Measurements from ENCODE around the gene RIPOR2.

The RIPOR2 gene

DNA sequence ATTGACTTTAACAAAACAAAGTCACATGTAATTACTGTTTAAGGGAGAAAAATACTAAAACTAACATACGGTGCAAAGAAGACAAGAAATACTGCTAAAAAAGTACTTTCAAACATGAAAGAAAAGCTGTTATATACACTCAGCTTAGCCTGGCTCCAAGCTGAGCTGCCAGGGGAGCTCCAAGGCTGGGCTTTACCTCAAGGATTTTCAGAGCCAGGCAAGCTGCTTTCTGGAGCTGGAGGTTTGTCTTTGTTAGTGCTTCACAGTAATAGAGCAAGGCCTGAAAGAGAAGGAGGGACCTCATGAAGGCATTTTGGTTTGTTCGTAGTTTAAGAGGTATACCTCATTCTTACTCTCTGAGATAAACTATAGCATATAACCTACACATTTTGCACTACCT is 117.4 kb downstream of the RIPOR2 start:
- Histone ChIP-seq H3K4me3 (ENCODE audit: low read depth, low read length) (no peak overlapping the region), H3K27me3 (no peaks in the 10 kb centered on the region), H3K9me3 (no peaks in the 10 kb centered on the region), H3K36me3 (no peaks in the 10 kb centered on the region), H3K4me1 (no peaks in the 10 kb centered on the region)
- TF ChIP-seq, protein P1, sequence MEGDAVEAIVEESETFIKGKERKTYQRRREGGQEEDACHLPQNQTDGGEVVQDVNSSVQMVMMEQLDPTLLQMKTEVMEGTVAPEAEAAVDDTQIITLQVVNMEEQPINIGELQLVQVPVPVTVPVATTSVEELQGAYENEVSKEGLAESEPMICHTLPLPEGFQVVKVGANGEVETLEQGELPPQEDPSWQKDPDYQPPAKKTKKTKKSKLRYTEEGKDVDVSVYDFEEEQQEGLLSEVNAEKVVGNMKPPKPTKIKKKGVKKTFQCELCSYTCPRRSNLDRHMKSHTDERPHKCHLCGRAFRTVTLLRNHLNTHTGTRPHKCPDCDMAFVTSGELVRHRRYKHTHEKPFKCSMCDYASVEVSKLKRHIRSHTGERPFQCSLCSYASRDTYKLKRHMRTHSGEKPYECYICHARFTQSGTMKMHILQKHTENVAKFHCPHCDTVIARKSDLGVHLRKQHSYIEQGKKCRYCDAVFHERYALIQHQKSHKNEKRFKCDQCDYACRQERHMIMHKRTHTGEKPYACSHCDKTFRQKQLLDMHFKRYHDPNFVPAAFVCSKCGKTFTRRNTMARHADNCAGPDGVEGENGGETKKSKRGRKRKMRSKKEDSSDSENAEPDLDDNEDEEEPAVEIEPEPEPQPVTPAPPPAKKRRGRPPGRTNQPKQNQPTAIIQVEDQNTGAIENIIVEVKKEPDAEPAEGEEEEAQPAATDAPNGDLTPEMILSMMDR (IDR thresholded peaks at IDR 0.05; ENCODE audit: low read depth, low read length), result no peak
- no peak for DNase-seq

DNA sequence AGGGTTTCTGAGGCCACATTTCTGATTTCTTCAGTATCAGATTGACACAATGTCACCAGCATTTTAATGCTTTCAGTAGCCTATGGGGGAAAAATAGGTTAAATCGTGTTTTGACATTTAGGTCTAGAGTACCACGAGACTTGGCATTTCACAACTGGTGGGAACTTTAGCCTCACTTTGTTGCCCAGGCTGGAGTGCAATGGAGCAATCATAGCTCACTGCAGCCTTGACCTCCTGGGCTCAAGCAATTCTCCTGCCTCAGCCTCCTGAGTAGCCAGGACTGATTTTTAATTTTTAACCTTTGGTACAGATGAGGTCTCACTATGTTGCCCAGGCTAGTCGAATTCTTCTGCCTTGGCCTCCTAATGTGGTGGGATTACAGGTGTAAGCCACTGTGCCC is 126.0 kb downstream of the RIPOR2 start:
- TF ChIP-seq, protein P1 (IDR thresholded peaks at IDR 0.05; ENCODE audit: low read depth, low read length), result no peak
- no peaks in the 10 kb centered on the region for H3K36me3 ChIP-seq

DNA sequence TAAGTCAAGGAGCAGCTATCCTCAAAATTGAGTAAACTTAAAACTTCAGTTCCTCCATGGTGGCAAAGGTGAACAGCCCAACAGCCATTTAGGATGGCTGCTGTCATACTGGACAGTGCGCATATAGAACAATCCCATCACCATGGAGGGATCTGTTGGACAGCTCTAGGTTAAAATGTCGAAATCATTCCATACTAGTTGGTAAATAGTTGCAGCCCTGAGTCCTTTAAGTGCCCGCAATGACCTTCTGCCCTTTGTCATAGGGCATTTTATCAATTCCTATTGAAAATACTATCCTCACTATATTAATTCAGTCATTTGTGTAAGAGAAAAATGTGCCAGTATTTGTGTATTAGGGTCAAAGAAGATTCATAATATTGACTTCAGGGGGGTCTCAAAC is 128.2 kb downstream of the RIPOR2 start:
- H3K36me3 ChIP-seq, result no peaks in the 10 kb centered on the region
- TF ChIP-seq, protein P1 (IDR thresholded peaks at IDR 0.05; ENCODE audit: low read depth, low read length), result no peak
- no peak overlapping the region for H3K4me3 ChIP-seq (ENCODE audit: low read depth, low read length)
- no peaks in the 10 kb centered on the region for H3K27me3 ChIP-seq
- no peaks in the 10 kb centered on the region for H3K4me1 ChIP-seq
- no peaks in the 10 kb centered on the region for H3K9me3 ChIP-seq
- no peak for DNase-seq

More for the DNA sequence above, 126.0 kb downstream of the RIPOR2 start:
- Histone ChIP-seq H3K4me1 (no peaks in the 10 kb centered on the region), H3K9me3 (no peaks in the 10 kb centered on the region), H3K4me3 (ENCODE audit: low read depth, low read length) (no peak overlapping the region), H3K27me3 (no peaks in the 10 kb centered on the region)
- DNase-seq, result no peak

DNA sequence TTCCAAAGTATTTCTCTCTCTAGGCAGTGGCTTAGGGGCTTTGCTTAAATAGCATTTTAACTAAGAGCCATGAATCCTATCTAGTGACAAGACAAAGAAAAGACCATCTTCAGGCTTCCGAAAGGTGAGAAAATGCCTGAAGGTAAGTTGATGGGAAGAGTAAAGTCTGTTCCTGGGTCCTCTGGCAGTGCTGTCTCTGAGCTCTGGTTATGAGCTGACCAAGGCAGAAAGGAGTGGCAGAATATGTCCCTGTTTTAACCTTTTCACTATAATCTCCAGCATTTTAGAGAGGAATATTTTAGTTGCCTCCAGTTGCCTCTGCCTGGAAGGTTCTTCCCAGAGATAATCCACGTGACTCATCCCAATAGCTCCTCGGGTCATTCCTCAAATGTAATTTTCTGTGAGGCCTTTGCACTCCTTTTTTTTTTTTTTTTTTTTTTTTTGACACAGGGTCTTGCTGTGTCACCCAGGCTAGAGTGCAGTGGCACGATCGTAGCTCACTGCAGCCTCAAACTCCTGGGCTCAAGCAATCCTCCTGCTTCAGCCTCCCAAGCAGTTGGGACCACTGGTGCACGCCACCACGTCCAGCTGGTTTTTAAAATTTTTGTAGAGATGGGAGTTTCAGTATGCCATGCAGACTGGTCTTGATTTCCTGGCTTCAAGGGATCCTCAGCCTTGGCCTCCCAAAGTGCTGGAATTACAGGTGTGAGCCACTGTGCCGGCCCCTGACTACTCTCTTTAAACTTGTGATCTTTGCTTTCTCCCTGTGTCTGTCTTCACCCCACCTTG is 133.3 kb downstream of the RIPOR2 start:
- H3K9me3 ChIP-seq, result no peaks in the 10 kb centered on the region
- no peak overlapping the region for H3K4me3 ChIP-seq (ENCODE audit: low read depth, low read length)
- peaks cover 5% of the 10 kb centered on the region; the same call in 1 of the 2 replicates for H3K4me1 ChIP-seq
- no peak for DNase-seq
- TF ChIP-seq, protein P1 (IDR thresholded peaks at IDR 0.05; ENCODE audit: low read depth, low read length), result no peak
- H3K27me3 ChIP-seq, result no peaks in the 10 kb centered on the region
- no peaks in the 10 kb centered on the region for H3K36me3 ChIP-seq

DNA sequence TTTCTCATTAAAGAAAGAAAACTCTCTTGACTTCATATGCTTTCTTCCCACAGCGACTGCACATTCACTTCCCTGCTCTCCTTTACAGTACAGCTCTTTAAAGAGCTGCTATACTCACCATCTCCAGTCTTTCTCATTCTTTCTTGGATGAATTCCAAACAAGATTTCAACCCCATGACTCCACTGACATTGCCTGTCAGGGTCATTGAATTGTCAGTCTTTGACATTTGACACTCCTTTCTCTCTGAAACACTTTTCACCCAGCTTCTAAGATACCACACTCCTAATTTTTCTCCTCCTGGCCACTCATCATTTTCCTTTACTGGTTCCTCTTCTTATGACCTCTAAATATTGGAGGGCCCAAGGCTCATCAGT is 136.2 kb downstream of the RIPOR2 start:
- TF ChIP-seq, protein P1 (IDR thresholded peaks at IDR 0.05; ENCODE audit: low read depth, low read length), result no peak
- no peak for DNase-seq
- Histone ChIP-seq H3K36me3 (no peaks in the 10 kb centered on the region), H3K4me1 (peaks cover 5% of the 10 kb centered on the region; the same call in 1 of the 2 replicates), H3K27me3 (no peaks in the 10 kb centered on the region), H3K9me3 (no peaks in the 10 kb centered on the region), H3K4me3 (ENCODE audit: low read depth, low read length) (no peak overlapping the region)

DNA sequence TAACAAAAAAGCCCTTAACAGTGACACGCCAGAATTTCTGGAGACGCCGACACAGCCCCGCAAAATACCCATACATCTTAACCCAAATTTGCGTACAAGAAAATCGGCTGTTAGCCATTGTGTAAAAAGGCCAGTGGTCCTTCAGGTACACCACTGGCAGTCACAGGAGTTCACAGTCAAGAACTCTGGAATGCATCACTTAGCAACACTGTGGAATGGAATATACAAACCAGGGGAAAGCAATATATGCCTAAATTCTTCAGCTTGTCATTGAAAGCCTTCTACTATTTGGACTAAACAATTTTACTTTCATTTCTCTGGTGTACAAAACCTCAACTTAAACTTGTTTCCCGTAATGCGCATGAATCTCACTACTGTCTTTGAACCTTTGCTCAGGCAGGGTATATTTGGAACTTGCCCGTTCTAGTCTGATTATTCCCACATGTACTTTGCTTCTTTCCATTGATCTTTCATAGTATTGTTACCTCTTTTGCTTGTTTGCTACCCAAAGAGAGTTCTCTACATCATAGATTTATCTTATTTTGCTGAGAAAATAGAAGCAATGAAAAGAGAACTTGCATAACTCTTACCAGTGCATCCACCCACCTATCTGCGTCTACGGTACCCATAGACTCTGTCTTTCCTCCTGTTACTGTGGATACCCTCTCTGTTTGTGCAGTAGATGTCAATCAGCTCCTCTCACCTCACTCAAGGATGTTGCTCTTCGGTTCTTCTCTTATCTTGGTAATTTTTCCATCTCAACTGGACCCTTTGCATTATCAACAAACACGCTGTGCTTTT is 136.8 kb downstream of the RIPOR2 start, which contains the start of gene ARMH2:
Gene ARMH2 (minus strand): TSS at position 178 of the 801 bp plus-strand sequence. CDS start 60 bp downstream, at position 118.
- TF ChIP-seq, protein P1 (IDR thresholded peaks at IDR 0.05; ENCODE audit: low read depth, low read length), result no peak
- no peaks in the 10 kb centered on the region for H3K36me3 ChIP-seq
- no peak within 1 kb of the TSS for H3K4me3 ChIP-seq (ENCODE audit: low read depth, low read length)
- H3K9me3 ChIP-seq, result no peaks in the 10 kb centered on the region
- DNase-seq, result no peak
- no peaks in the 10 kb centered on the region for H3K27me3 ChIP-seq
- peaks cover 5% of the 10 kb centered on the region; the same call in 1 of the 2 replicates for H3K4me1 ChIP-seq

All from BE2C (cell line).